Astrocyte (in vitro differentiated cells and primary cell): Measurements from ENCODE around the gene GALNT18. TPM values are rescaled to one million over a fixed set of nuclear protein-coding genes. Genes with fewer than 3 reads are reported as not detected.

Experiments used
- DNase-seq: peaks from one replicate; pipeline ENCODE4 v3.0.0-alpha.2; 2010; ENCODE audit warnings: low read depth
- FAIRE-seq: peaks from 2 replicates; lab custom pipeline; 2011; peaks lifted over from hg19 to GRCh38; lab: Jason Lieb, UNC
- H2AFZ ChIP-seq: 2 replicates; pipeline ENCODE4 v1.6.0; 2012; ENCODE audit warnings: low read depth, low read length, inconsistent platforms
- H3K27ac ChIP-seq: 2 replicates; pipeline ENCODE4 v1.5.1; 2011; ENCODE audit warnings: low read depth, low read length, inconsistent platforms
- H3K27me3 ChIP-seq: 2 replicates; pipeline ENCODE4 v1.6.0; 2011; ENCODE audit warnings: low read length, inconsistent platforms; ENCODE audit not compliant: insufficient read depth
- H3K36me3 ChIP-seq: 2 replicates; pipeline ENCODE4 v1.5.1; 2011; ENCODE audit warnings: low read length, inconsistent platforms; ENCODE audit not compliant: insufficient read depth
- H3K4me1 ChIP-seq: 2 replicates; pipeline ENCODE4 v1.5.1; 2011; ENCODE audit warnings: low read length, inconsistent platforms; ENCODE audit not compliant: insufficient read depth
- H3K4me2 ChIP-seq: 2 replicates; pipeline ENCODE4 v1.6.0; 2012; ENCODE audit warnings: low read length, inconsistent platforms
- H3K4me3 ChIP-seq: 2 replicates; pipeline ENCODE4 v1.5.1; 2011; ENCODE audit warnings: low read depth, mild to moderate bottlenecking, low read length, inconsistent platforms; ENCODE audit not compliant: insufficient read depth
- H3K79me2 ChIP-seq: 2 replicates; pipeline ENCODE4 v1.6.0; 2012; ENCODE audit warnings: mild to moderate bottlenecking, low read length, inconsistent platforms; ENCODE audit not compliant: insufficient read depth
- H3K9ac ChIP-seq: 2 replicates; pipeline ENCODE4 v1.6.0; 2012; ENCODE audit warnings: mild to moderate bottlenecking, low read length, inconsistent platforms
- H3K9me3 ChIP-seq: 2 replicates; pipeline ENCODE4 v1.5.1; 2012; ENCODE audit warnings: low read depth, mild to moderate bottlenecking, low read length, inconsistent platforms; ENCODE audit not compliant: insufficient read depth
- H4K20me1 ChIP-seq: 2 replicates; pipeline ENCODE4 v1.6.0; 2012; ENCODE audit warnings: low read length, inconsistent platforms; ENCODE audit not compliant: insufficient read depth
- H3K27ac Mint-ChIP-seq: one replicate; pipeline ENCODE4 v1.8.0; 2021; ENCODE audit warnings: mild to moderate bottlenecking, mixed read lengths; ENCODE audit not compliant: unreplicated experiment
- H3K27me3 Mint-ChIP-seq: one replicate; pipeline ENCODE4 v1.8.0; 2021; ENCODE audit warnings: low read depth, mixed read lengths; ENCODE audit not compliant: unreplicated experiment
- H3K36me3 Mint-ChIP-seq: one replicate; pipeline ENCODE4 v1.8.0; 2021; ENCODE audit warnings: low read depth, mixed read lengths; ENCODE audit not compliant: unreplicated experiment
- H3K4me1 Mint-ChIP-seq: one replicate; pipeline ENCODE4 v1.8.0; 2021; ENCODE audit warnings: low read depth, mixed read lengths; ENCODE audit not compliant: unreplicated experiment
- H3K4me3 Mint-ChIP-seq: one replicate; pipeline ENCODE4 v1.8.0; 2021; ENCODE audit warnings: mild to moderate bottlenecking, moderate library complexity, mixed read lengths; ENCODE audit not compliant: unreplicated experiment
- H3K9me3 Mint-ChIP-seq: one replicate; pipeline ENCODE4 v1.8.0; 2021; ENCODE audit warnings: mild to moderate bottlenecking, mixed read lengths; ENCODE audit not compliant: unreplicated experiment
- CTCF ChIP-seq: IDR thresholded peaks from 2 replicates; pipeline ENCODE4 v1.5.1; 2011; ENCODE audit warnings: low read depth, mild to moderate bottlenecking, inconsistent platforms, low read length, moderate library complexity; ENCODE audit not compliant: insufficient read depth
- EZH2 ChIP-seq: IDR thresholded peaks from 2 replicates; pipeline ENCODE4 v1.6.1; 2012; ENCODE audit warnings: mild to moderate bottlenecking, low read length, inconsistent platforms; ENCODE audit not compliant: insufficient read depth
- total RNA-seq: library from RNA; stranded (reverse); gene quantifications from 2 replicates; pipeline ENCODE4 v1.2.1, GENCODE V29; 2021

GALNT18 gene
- total RNA-seq, 1 donor from 2014 or later = 6.5 TPM

GRCh38 chr11:11600288-11600687 is 21.5 kb downstream of the GALNT18 start:
- H3K36me3 ChIP-seq = no peaks in the 10 kb centered on the region
- DNase-seq = no peak
- FAIRE-seq = no peak
- Mint-ChIP-seq H3K4me3 (no peak overlapping the region), H3K9me3 (peaks cover 3% of the 10 kb centered on the region), H3K27me3 (no peaks in the 10 kb centered on the region), H3K4me1 (no peaks in the 10 kb centered on the region), H3K27ac (no peak overlapping the region), H3K36me3 (peaks cover 4% of the 10 kb centered on the region)
- H3K27me3 ChIP-seq = no peaks in the 10 kb centered on the region
- no peaks in the 10 kb centered on the region for H3K9me3 ChIP-seq
- H3K4me2 ChIP-seq = no peak overlapping the region
- H3K9ac ChIP-seq = no peak overlapping the region
- no peak overlapping the region for H3K27ac ChIP-seq
- no peaks in the 10 kb centered on the region for H3K79me2 ChIP-seq
- no peak overlapping the region for H3K4me3 ChIP-seq
- H2AFZ ChIP-seq = no peak overlapping the region
- no peaks in the 10 kb centered on the region for H3K4me1 ChIP-seq
- TF ChIP-seq CTCF = no peak
- TF ChIP-seq EZH2 = no peak
- no peaks in the 10 kb centered on the region for H4K20me1 ChIP-seq

GRCh38 chr11:11598243-11598642 is 23.6 kb downstream of the GALNT18 start:
- no peak for DNase-seq

More at GRCh38 chr11:11598243-11598642, 23.6 kb downstream of the GALNT18 start:
- FAIRE-seq = no peak
- peaks cover 7% of the 10 kb centered on the region for H3K4me1 Mint-ChIP-seq
- Histone ChIP-seq H3K36me3 (no peaks in the 10 kb centered on the region), H3K9me3 (no peaks in the 10 kb centered on the region), H3K9ac (no peak overlapping the region), H3K79me2 (no peaks in the 10 kb centered on the region), H3K4me2 (no peak overlapping the region), H3K4me1 (no peaks in the 10 kb centered on the region), H4K20me1 (no peaks in the 10 kb centered on the region), H3K4me3 (no peak overlapping the region), H3K27ac (no peak overlapping the region), H3K27me3 (no peaks in the 10 kb centered on the region), H2AFZ (no peak overlapping the region)
- no peak for TF ChIP-seq CTCF
- no peak for TF ChIP-seq EZH2
- peaks cover 1% of the 10 kb centered on the region for H3K9me3 Mint-ChIP-seq
- H3K27me3 Mint-ChIP-seq = no peaks in the 10 kb centered on the region
- H3K36me3 Mint-ChIP-seq = peaks cover 4% of the 10 kb centered on the region
- H3K4me3 Mint-ChIP-seq = no peak overlapping the region
- no peak overlapping the region for H3K27ac Mint-ChIP-seq
